T-helper 2 cell (primary cell): ENCODE data around the gene THPO.

ENCODE experiments used
- DNase-seq, 5 experiments: peaks; one replicate each; pipeline versions ENCODE4 v3.0.0 to v3.0.0-alpha.2; 2012 to 2022
- total RNA-seq, 2 donors: gene quantifications; one replicate each; lab custom pipeline; 2026; lab: John Stamatoyannopoulos, UW

The THPO gene
- total RNA-seq = 0 to 0.07 reads per million in 2 donors

- DNase-seq = no peak
Measured at GRCh38 chr3:184377882-184378445, at the start of gene THPO. THPO (minus strand) TSS chr3:184378207; CDS start chr3:184376259, 1,948 bp downstream.

GRCh38 chr3:184426691-184427141 lies 48.7 kb upstream of the THPO start:
- DNase-seq = no peak

GRCh38 chr3:184423561-184423960 lies 45.6 kb upstream of the THPO start:
- DNase-seq = no peak

- no peak for DNase-seq
Measured at GRCh38 chr3:184419171-184419570, 41.2 kb upstream of the THPO start.

GRCh38 chr3:184417619-184418327 lies 39.8 kb upstream of the THPO start:
- DNase-seq = peak; percentile 19 to 78 (median 46)

- DNase-seq = no peak
Measured at GRCh38 chr3:184415203-184415490, 37.1 kb upstream of the THPO start.

GRCh38 chr3:184414418-184415202 lies 36.6 kb upstream of the THPO start:
- peak in 1 of 5 experiments; percentile 18 for DNase-seq

- no peak for DNase-seq
Measured at GRCh38 chr3:184409946-184410500, 32.0 kb upstream of the THPO start.

- DNase-seq = no peak
Measured at GRCh38 chr3:184409331-184409926, 31.4 kb upstream of the THPO start.

GRCh38 chr3:184405075-184406030 lies 27.3 kb upstream of the THPO start:
- no peak for DNase-seq

- no peak for DNase-seq
Measured at GRCh38 chr3:184399410-184399809, 21.4 kb upstream of the THPO start.

- DNase-seq = no peak
Measured at GRCh38 chr3:184395320-184395660, 17.3 kb upstream of the THPO start.

- DNase-seq = no peak
Measured at GRCh38 chr3:184391266-184391665, 13.3 kb upstream of the THPO start.

- DNase-seq = no peak
Measured at GRCh38 chr3:184389935-184390528, 12.0 kb upstream of the THPO start.

GRCh38 chr3:184389384-184389783 lies 11.4 kb upstream of the THPO start:
- DNase-seq = no peak

- no peak for DNase-seq
Measured at GRCh38 chr3:184388936-184389230, 10.9 kb upstream of the THPO start.

- DNase-seq = no peak
Measured at GRCh38 chr3:184388164-184388935, 10.3 kb upstream of the THPO start.

- DNase-seq = no peak
Measured at GRCh38 chr3:184387174-184387714, 9.2 kb upstream of the THPO start.

GRCh38 chr3:184386047-184386806 lies 8.2 kb upstream of the THPO start:
- no peak for DNase-seq

GRCh38 chr3:184384856-184385422 lies 6.9 kb upstream of the THPO start:
- DNase-seq = no peak
